Lung (tissue), 14 donors: ENCODE data around the gene TBC1D3B. TPM values are rescaled to one million over a fixed set of nuclear protein-coding genes. Genes with fewer than 3 reads are reported as not detected.
"Not testable (repeated sequence)": the region's sequence is repeated elsewhere in the genome, so short reads cannot be mapped to it uniquely, and the experiment has no call there.

Experiments
- ATAC-seq: fragments of 200-7000 bp; cut with Tn5 transposase; one replicate; pipeline ENCODE4 v1.9.1; 2020; ENCODE audit warnings: moderate number of reproducible peaks; ENCODE audit not compliant: insufficient read depth, low FRiP score
- DNase-seq, 3 donors: peaks; one replicate each; pipeline ENCODE4 v3.0.0-alpha.2; 2013 to 2017
- H3K27ac ChIP-seq, 2 donors: one replicate each; pipeline ENCODE4 v1.5.1; 2013; ENCODE audit warnings: mild to moderate bottlenecking in 2 of 2, moderate library complexity in 2 of 2, control low read depth in 1 of 2, inconsistent platforms in 1 of 2, low read depth in 1 of 2, low read length in 1 of 2
- H3K27me3 ChIP-seq, 3 donors: one replicate each; pipeline ENCODE4 v1.5.1; 2013; ENCODE audit warnings: low read length in 2 of 3; ENCODE audit not compliant: control insufficient read depth in 3 of 3, insufficient read depth in 3 of 3
- H3K36me3 ChIP-seq, 4 donors: one replicate each; pipeline ENCODE4 v1.5.1; 2013; ENCODE audit warnings: low read length in 4 of 4, mild to moderate bottlenecking in 1 of 4, moderate library complexity in 1 of 4; ENCODE audit not compliant: control insufficient read depth in 4 of 4, insufficient read depth in 4 of 4
- H3K4me1 ChIP-seq, 5 donors: one replicate each; pipeline ENCODE4 v1.5.1; 2013; ENCODE audit warnings: low read length in 5 of 5, mild to moderate bottlenecking in 2 of 5, moderate library complexity in 1 of 5; ENCODE audit not compliant: control insufficient read depth in 5 of 5, insufficient read depth in 5 of 5
- H3K4me3 ChIP-seq: one replicate; pipeline ENCODE4 v1.5.1; 2013; ENCODE audit warnings: mild to moderate bottlenecking, control low read depth, moderate library complexity
- H3K9ac ChIP-seq, 2 donors: one replicate each; pipeline ENCODE4 v1.5.1; 2013; ENCODE audit warnings: low read length in 2 of 2, control low read depth in 1 of 2; ENCODE audit not compliant: insufficient read depth in 1 of 2
- H3K9me3 ChIP-seq, 4 donors: one replicate each; pipeline ENCODE4 v1.5.1; 2013; ENCODE audit warnings: low read length in 3 of 4, mild to moderate bottlenecking in 1 of 4, moderate library complexity in 1 of 4; ENCODE audit not compliant: control insufficient read depth in 4 of 4, insufficient read depth in 3 of 4
- WGBS, 2 donors: extraction: QIAGEN DNeasy Blood & Tissue Kit; methylation state at CpG; one replicate each; pipeline ENCODE4 v1.1.7; 2013; 5-methylcytosine and 5-hydroxymethylcytosine counted together
- long read RNA-seq, 5 donors: transcript quantifications; one replicate each; lab custom pipeline, GENCODE V29; 2026
- polyA plus RNA-seq, 2 donors: library from polyadenylated mRNA; stranded (reverse); fragments of 200-250 nt; gene quantifications; one replicate each; pipeline ENCODE4 v1.2.1, GENCODE V29; 2013
- total RNA-seq, 2 donors: library from RNA; depleted of rRNA in 1 of 2; stranded (reverse); fragments of >200 nt in 1 of 2; gene quantifications; one replicate each; pipeline ENCODE4 v1.2.1, GENCODE V29; 2014 to 2021
- donor health status: Bipolar disorder and iron deficiency.
- donor health status: healthy.
- donor health status: DM: yes; HTN: yes; CAD: no.

Gene TBC1D3B
- 1 to 10 TPM; 2.2 to 7.5 TPM for total RNA-seq
- 1 to 10 TPM; 1.6 to 3.8 TPM for polyA plus RNA-seq
- long read RNA-seq, donor 1 = 0 reads
- long read RNA-seq, donor 2 = 0 reads
- long read RNA-seq, donor 3 = 0 reads
- long read RNA-seq, donor 4 = 0 reads
- long read RNA-seq, donor 5 = 0 reads

- not testable (repeated sequence) for H3K4me3 ChIP-seq, H3K4me1 ChIP-seq, H3K27ac ChIP-seq, H3K36me3 ChIP-seq, H3K9ac ChIP-seq, H3K27me3 ChIP-seq, DNase-seq, ATAC-seq, H3K9me3 ChIP-seq
- no CpG with 5 or more reads among the region's 11 CpGs for WGBS, 2 donors
These were observed at the start of gene TBC1D3B for GRCh38 chr17:36176536-36176935. TSS of gene TBC1D3B (minus strand) at chr17:36176636. CDS start at chr17:36175050, 1,586 bp downstream.

- DNase-seq, ATAC-seq, H3K27me3 ChIP-seq, H3K4me1 ChIP-seq, H3K9me3 ChIP-seq, H3K36me3 ChIP-seq, H3K27ac ChIP-seq, H3K9ac ChIP-seq, H3K4me3 ChIP-seq: not testable (repeated sequence)
- 88% methylated on average over 11 to 12 of the region's 12 CpGs for WGBS, 2 donors
These were observed 46.5 kb upstream of the TBC1D3B start for GRCh38 chr17:36222967-36223366.

GRCh38 chr17:36221581-36222100 lies 45.2 kb upstream of the TBC1D3B start:
- H3K9me3 ChIP-seq, H3K9ac ChIP-seq, H3K4me3 ChIP-seq, ATAC-seq, H3K27me3 ChIP-seq, H3K27ac ChIP-seq, H3K4me1 ChIP-seq, DNase-seq, H3K36me3 ChIP-seq: not testable (repeated sequence)
- 89 to 96% methylated on average over 4 of the region's 4 CpGs for WGBS, 2 donors

GRCh38 chr17:36220737-36221580 lies 44.5 kb upstream of the TBC1D3B start:
- H3K27ac ChIP-seq, DNase-seq, H3K9me3 ChIP-seq, ATAC-seq, H3K9ac ChIP-seq, H3K4me1 ChIP-seq, H3K4me3 ChIP-seq, H3K36me3 ChIP-seq, H3K27me3 ChIP-seq: not testable (repeated sequence)
- 81 to 84% methylated on average over 3 of the region's 3 CpGs for WGBS, 2 donors

- WGBS, 2 donors = 91 to 100% methylated on average over 1 of the region's 1 CpG
- not testable (repeated sequence) for H3K4me1 ChIP-seq, H3K27me3 ChIP-seq, H3K4me3 ChIP-seq, H3K27ac ChIP-seq, H3K9ac ChIP-seq, H3K9me3 ChIP-seq, H3K36me3 ChIP-seq, DNase-seq, ATAC-seq
These were observed 43.1 kb upstream of the TBC1D3B start for GRCh38 chr17:36219556-36219955.

- WGBS, 2 donors = 57 to 67% methylated on average over 6 to 7 of the region's 7 CpGs
- H3K9ac ChIP-seq, DNase-seq, H3K27me3 ChIP-seq, ATAC-seq, H3K36me3 ChIP-seq, H3K27ac ChIP-seq, H3K9me3 ChIP-seq, H3K4me1 ChIP-seq, H3K4me3 ChIP-seq: not testable (repeated sequence)
These were observed 39.2 kb upstream of the TBC1D3B start for GRCh38 chr17:36215406-36216308.
